PFSK-1 (cell line): Measurements from ENCODE around the gene GDF10.

ENCODE experiments used
- FOXP2 ChIP-seq: optimal IDR thresholded peaks from 2 replicates; pipeline ENCODE3; 2011; ENCODE audit warnings: borderline replicate concordance, control low read depth, inconsistent platforms; ENCODE audit not compliant: insufficient read depth; ENCODE audit errors: extremely low read length, extremely low read depth
- POLR2AphosphoS5 ChIP-seq: IDR thresholded peaks from 2 replicates; pipeline ENCODE4 v1.6.1; 2012; ENCODE audit warnings: low read depth, mild to moderate bottlenecking, control low read depth, low read length, moderate library complexity
- SIN3A ChIP-seq: IDR thresholded peaks from 2 replicates; pipeline ENCODE4 v1.6.1; 2012; ENCODE audit warnings: mild to moderate bottlenecking, low read length, moderate library complexity, borderline replicate concordance; ENCODE audit not compliant: insufficient read depth
- TAF1 ChIP-seq: IDR thresholded peaks from 2 replicates; pipeline ENCODE4 v1.6.1; 2012; ENCODE audit warnings: low read length, control low read depth, borderline replicate concordance; ENCODE audit not compliant: insufficient read depth
- TF ChIP-seq, protein P1 (sequence below), 2 experiments: IDR thresholded peaks; 2 replicates each; pipeline versions ENCODE4 v1.6.1 to v1.8.0; 2011 to 2012; ENCODE audit warnings: low read depth in 2 of 2, low read length in 2 of 2, control low read depth in 1 of 2, inconsistent platforms in 1 of 2, mild to moderate bottlenecking in 1 of 2, moderate library complexity in 1 of 2; ENCODE audit not compliant: insufficient read depth in 1 of 2

Gene GDF10

DNA sequence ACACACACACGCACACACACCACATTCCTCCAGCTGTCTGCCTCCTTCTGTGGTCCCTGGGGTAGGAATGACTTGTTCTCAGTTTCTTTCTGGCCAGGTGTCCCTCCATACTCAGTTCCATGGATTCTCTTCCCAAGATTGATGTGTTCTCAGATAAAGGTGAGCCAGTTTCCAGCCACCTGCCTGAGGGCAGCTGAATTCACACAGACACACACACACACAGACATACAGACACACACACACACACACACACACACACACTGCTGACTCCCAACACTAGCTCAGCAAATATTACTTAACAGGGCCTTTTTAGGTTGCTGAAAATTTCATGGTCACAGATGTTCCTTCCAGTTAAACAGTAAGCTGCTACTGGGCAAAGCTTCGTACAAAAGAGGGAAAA lies 45.4 kb upstream of the GDF10 start:
- no peak for TF ChIP-seq FOXP2

DNA sequence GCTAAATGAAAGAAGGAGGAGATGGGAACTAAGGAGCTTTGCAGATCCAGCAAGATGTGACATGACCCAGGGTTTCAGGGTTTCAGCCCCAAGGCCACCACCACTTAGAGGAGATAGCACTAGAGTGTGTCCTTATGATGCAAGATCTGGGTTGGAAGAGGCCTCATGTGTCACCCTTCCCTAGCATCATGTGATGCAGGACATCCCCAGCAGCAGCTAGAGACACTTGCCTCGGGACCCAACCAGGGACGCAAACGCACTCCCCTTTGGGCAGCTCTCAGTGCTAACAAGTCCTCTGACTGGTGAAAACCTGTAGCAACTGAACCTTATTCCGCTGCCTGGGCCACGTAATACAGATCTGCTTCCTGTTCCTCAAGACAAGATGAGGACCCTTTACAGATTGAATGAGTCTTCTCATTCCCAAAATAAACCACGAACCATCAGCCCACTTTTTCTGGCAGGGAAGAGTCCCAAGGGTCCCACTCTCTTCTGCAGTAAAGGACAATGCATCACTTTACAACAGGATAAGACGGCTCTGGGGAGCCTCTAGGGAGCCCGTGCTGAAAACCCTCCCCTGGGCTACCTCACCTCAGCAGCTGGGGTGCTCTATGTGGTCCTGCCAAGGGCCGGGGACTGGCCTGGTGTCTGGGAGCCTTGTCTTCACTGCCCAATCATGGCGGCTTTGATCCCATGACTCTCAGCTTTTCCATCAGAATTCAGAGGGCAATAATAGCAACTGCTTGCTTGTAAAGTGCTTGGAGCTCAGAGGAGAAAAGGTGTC lies 44.8 kb upstream of the GDF10 start:
- TF ChIP-seq SIN3A (no peak), FOXP2 (no peak), TAF1 (no peak), POLR2AphosphoS5 (no peak)
- TF ChIP-seq, protein P1, sequence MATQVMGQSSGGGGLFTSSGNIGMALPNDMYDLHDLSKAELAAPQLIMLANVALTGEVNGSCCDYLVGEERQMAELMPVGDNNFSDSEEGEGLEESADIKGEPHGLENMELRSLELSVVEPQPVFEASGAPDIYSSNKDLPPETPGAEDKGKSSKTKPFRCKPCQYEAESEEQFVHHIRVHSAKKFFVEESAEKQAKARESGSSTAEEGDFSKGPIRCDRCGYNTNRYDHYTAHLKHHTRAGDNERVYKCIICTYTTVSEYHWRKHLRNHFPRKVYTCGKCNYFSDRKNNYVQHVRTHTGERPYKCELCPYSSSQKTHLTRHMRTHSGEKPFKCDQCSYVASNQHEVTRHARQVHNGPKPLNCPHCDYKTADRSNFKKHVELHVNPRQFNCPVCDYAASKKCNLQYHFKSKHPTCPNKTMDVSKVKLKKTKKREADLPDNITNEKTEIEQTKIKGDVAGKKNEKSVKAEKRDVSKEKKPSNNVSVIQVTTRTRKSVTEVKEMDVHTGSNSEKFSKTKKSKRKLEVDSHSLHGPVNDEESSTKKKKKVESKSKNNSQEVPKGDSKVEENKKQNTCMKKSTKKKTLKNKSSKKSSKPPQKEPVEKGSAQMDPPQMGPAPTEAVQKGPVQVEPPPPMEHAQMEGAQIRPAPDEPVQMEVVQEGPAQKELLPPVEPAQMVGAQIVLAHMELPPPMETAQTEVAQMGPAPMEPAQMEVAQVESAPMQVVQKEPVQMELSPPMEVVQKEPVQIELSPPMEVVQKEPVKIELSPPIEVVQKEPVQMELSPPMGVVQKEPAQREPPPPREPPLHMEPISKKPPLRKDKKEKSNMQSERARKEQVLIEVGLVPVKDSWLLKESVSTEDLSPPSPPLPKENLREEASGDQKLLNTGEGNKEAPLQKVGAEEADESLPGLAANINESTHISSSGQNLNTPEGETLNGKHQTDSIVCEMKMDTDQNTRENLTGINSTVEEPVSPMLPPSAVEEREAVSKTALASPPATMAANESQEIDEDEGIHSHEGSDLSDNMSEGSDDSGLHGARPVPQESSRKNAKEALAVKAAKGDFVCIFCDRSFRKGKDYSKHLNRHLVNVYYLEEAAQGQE (IDR thresholded peaks at IDR 0.05; ENCODE audit: insufficient read depth in 1 of 2, low read depth in 2 of 2, low read length in 2 of 2), result no peak

DNA sequence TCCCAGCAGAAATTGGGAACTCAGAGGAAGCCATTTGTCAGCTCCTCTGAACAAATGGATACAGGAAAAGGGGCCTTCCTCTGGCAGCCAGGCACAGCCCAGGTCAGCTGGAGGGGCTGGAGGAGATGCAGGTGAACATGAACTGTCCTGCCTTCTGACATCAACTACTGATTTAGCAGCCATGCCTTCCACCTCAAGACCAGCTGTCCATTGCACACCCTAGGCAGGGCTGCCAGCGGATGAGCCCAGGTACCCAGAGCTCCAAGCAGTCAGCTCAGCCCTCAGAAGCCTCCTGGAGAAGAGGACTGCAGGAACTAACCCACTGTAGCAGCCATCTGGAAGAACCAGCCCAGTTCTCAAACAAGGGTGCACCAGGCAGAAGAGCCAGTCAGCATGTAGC lies 44.1 kb upstream of the GDF10 start:
- TF ChIP-seq, protein P1 (IDR thresholded peaks at IDR 0.05; ENCODE audit: insufficient read depth in 1 of 2, low read depth in 2 of 2, low read length in 2 of 2), result no peak
- TF ChIP-seq SIN3A (no peak), POLR2AphosphoS5 (no peak), FOXP2 (no peak), TAF1 (no peak)

DNA sequence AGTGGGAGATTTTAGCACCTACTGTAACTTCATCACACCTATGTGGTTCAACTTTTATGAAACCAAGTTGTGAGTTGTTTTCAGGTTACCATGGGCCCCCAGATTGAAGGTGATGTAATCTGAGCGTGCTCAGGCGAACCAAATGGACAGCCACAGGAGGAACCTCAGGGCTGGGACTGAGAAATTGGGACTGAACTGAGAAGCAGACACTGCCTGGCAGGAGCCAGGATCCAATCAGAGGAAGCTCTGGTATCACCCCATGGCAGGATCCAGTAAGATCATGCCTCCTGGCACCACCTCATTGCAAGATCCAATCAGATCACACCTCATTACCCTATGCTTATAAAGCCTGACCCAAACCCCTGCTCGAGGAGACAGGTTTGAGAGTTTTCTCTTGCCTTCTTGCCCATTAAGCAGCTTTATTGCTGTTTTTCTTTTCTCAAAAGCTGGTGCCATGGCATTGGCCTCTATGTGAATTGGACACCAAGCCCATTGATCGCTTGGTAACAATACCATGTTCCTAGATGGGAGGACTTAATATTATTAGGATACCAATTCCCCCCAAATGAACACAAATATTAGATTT lies 43.2 kb upstream of the GDF10 start:
- TF ChIP-seq FOXP2 (no peak), POLR2AphosphoS5 (no peak), SIN3A (no peak), TAF1 (no peak)
- TF ChIP-seq, protein P1 (IDR thresholded peaks at IDR 0.05; ENCODE audit: insufficient read depth in 1 of 2, low read depth in 2 of 2, low read length in 2 of 2), result no peak

DNA sequence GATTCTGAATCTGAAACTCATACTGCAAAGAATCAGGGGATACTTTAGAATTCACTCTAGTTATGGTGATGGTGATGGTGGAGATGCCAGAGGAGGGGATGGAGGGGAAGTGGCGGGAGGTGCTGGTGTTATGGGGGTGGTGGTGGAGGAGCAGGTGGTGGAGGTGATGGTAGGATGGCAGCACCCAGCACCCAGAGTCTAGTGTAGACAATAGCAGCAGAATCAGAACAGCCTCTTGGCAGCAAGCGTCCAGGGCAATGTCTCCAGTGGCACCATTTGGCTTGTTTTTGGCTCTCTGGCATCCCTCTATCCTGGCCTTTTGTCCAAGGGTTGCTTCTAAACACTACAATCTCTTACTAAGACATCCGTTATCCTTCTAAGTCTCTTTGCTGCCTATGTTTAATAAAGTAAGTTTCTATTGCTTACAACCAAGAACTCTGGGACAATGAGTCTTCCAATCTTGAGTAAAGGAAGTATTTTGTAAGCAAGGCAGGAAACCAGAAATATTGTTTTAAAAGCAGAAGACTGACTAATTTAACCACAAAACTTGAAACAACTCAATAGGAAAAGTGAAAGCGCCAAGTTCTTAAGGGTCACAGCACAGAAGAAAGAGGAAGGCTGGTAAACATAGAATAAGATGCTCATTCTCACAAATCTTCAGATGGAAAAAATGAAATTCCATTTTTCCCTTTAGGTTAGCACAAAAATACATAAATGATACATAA lies 42.4 kb upstream of the GDF10 start:
- TF ChIP-seq FOXP2 (no peak), TAF1 (no peak), POLR2AphosphoS5 (no peak)
- TF ChIP-seq, protein P1 (IDR thresholded peaks at IDR 0.05; ENCODE audit: insufficient read depth in 1 of 2, low read depth in 2 of 2, low read length in 2 of 2), result no peak
